Panc1 (cell line): Measurements from ENCODE around the gene METTL22. TPM values are rescaled to one million over a fixed set of nuclear protein-coding genes. Genes with fewer than 3 reads are reported as not detected.
A peak's percentile ranks its signal among the peaks of the same experiment; 100 is the strongest.

ENCODE experiments used
- ATAC-seq: fragments of 200-7000 bp; cut with Tn5 transposase; 2 replicates; pipeline ENCODE4 v1.9.1; 2020; ENCODE audit warnings: mild to moderate bottlenecking, moderate library complexity
- BruUV-seq: library from RNA; stranded (reverse); fragments of 400-500 nt; replicated peaks from 2 replicates; lab custom pipeline; 2021; lab: Mats Ljungman, UMichigan
- CTCF ChIA-PET: fragments of 300-600 bp; sonication (Branson Sonifier 250); formaldehyde crosslinking; loops from one replicate; lab custom pipeline; 2022; ENCODE audit warnings: antibody characterized with exemption; lab: Charles Lee
- POLR2A ChIA-PET: fragments of 300-600 bp; sonication (Branson Sonifier 250); formaldehyde crosslinking; loops from one replicate; lab custom pipeline; 2022; ENCODE audit warnings: antibody characterized with exemption; lab: Charles Lee
- DNase-seq: peaks from one replicate; pipeline ENCODE4 v3.0.0-alpha.2; 2010; ENCODE audit warnings: low read depth, low spot score
- H3K27ac ChIP-seq: 2 replicates; pipeline ENCODE4 v1.5.1; 2011; ENCODE audit warnings: mild to moderate bottlenecking, low read length, inconsistent platforms
- H3K27me3 ChIP-seq: fragments of 200-500 bp; sonication (Bioruptor generic); 2 replicates; pipeline ENCODE4 v1.6.0; 2014; ENCODE audit warnings: low read length, inconsistent platforms; ENCODE audit not compliant: control insufficient read depth, insufficient read depth
- H3K36me3 ChIP-seq: fragments of 200-500 bp; sonication (Bioruptor generic); 2 replicates; pipeline ENCODE4 v1.5.1; 2014; ENCODE audit warnings: inconsistent platforms, mild to moderate bottlenecking, low read length, moderate library complexity; ENCODE audit not compliant: control insufficient read depth, insufficient read depth
- H3K4me1 ChIP-seq: 2 replicates; pipeline ENCODE4 v1.5.1; 2011; ENCODE audit warnings: inconsistent platforms, mild to moderate bottlenecking, low read length, moderate library complexity; ENCODE audit not compliant: control insufficient read depth, insufficient read depth
- H3K4me3 ChIP-seq, 2 experiments: 2 replicates each; pipeline ENCODE4 v1.5.1; 2011 to 2012; ENCODE audit warnings: low read depth in 2 of 2, low read length in 2 of 2, mild to moderate bottlenecking in 2 of 2, inconsistent platforms in 1 of 2, moderate library complexity in 1 of 2
- H3K9me3 ChIP-seq: fragments of 200-500 bp; sonication (Bioruptor generic); 2 replicates; pipeline ENCODE4 v1.5.1; 2014; ENCODE audit warnings: low read depth, mild to moderate bottlenecking, inconsistent platforms, low read length, moderate library complexity; ENCODE audit not compliant: control insufficient read depth, insufficient read depth
- CTCF ChIP-seq: fragments of 450-650 bp; IDR thresholded peaks from 2 replicates; pipeline ENCODE4 v1.5.1; 2017; ENCODE audit warnings: mild to moderate bottlenecking
- POLR2AphosphoS5 ChIP-seq: IDR thresholded peaks from 2 replicates; pipeline ENCODE4 v1.6.1; 2012; ENCODE audit warnings: mild to moderate bottlenecking, low read depth, low read length, moderate library complexity
- REST ChIP-seq, 2 experiments: IDR thresholded peaks; 2 replicates each; pipeline ENCODE4 v1.6.1; 2011 to 2012; ENCODE audit warnings: low read depth in 2 of 2, control low read depth in 1 of 2, low read length in 1 of 2, mild to moderate bottlenecking in 1 of 2, moderate library complexity in 1 of 2; ENCODE audit not compliant: insufficient read depth in 1 of 2
- SIN3A ChIP-seq: IDR thresholded peaks from 2 replicates; pipeline ENCODE4 v1.6.1; 2012; ENCODE audit warnings: low read depth, mild to moderate bottlenecking, low read length, moderate library complexity, borderline replicate concordance; ENCODE audit not compliant: insufficient read depth
- TCF7L2 ChIP-seq: IDR thresholded peaks from 2 replicates; pipeline ENCODE4 v1.6.1; 2011; ENCODE audit warnings: mild to moderate bottlenecking, low read depth, low read length, inconsistent platforms
- in situ Hi-C: cut with HindIII; loops from 2 replicates; pipeline ENCODE4 v1.10.0; 2016; ENCODE audit warnings: low sequenced_read_pairs, low pct_unique_long_range_greater_than_20kb
- intact Hi-C: fragments of 100-400 bp; cut with micrococcal nuclease; formaldehyde crosslinking; loops from one replicate; pipeline ENCODE4 v1.10.0; 2022; ENCODE audit not compliant: unreplicated experiment
- total RNA-seq: library from RNA; stranded (reverse); gene quantifications from one replicate; pipeline ENCODE4 v1.2.1, GENCODE V29; 2021; ENCODE audit not compliant: unreplicated experiment

Gene METTL22
- total RNA-seq, 1 experiment from 2014 or later: 31.8 TPM

GRCh38 chr16:8634991-8635736 lies 13.7 kb downstream of the METTL22 start:
- intact Hi-C loops (no loop called here), in situ Hi-C loops (no loop called here)
- H3K9me3 ChIP-seq: no peaks in the 10 kb centered on the region
- POLR2A ChIA-PET: no interaction called here
- no peaks in the 10 kb centered on the region for H3K27me3 ChIP-seq
- H3K4me3 ChIP-seq: no peak overlapping the region
- CTCF ChIA-PET: no interaction called here
- BruUV-seq: no TSS peak
- DNase-seq: no peak
- H3K27ac ChIP-seq: no peak overlapping the region
- ATAC-seq: peak; percentile 76
- TF ChIP-seq SIN3A (no peak), CTCF (peak; percentile 83), POLR2AphosphoS5 (no peak)
- peaks cover 2% of the 10 kb centered on the region for H3K36me3 ChIP-seq
- H3K4me1 ChIP-seq: no peaks in the 10 kb centered on the region

GRCh38 chr16:8639694-8640093 lies 18.2 kb downstream of the METTL22 start:
- POLR2A ChIA-PET: no interaction called here
- DNase-seq: no peak
- Histone ChIP-seq H3K9me3 (no peaks in the 10 kb centered on the region), H3K4me3 (no peak overlapping the region), H3K36me3 (peaks cover 14% of the 10 kb centered on the region), H3K4me1 (no peaks in the 10 kb centered on the region), H3K27me3 (no peaks in the 10 kb centered on the region), H3K27ac (no peak overlapping the region)
- in situ Hi-C loops: no loop called here
- BruUV-seq: no TSS peak
- intact Hi-C loops: no loop called here
- ATAC-seq: no peak
- CTCF ChIA-PET: interaction anchor here (0.8 kb wide), 1 partner anchor 68 kb away, joined by 7 read pairs; no protein-coding TSS in a partner anchor
- TF ChIP-seq CTCF: no peak

- Histone ChIP-seq H3K36me3 (peaks cover 12% of the 10 kb centered on the region), H3K27me3 (no peaks in the 10 kb centered on the region), H3K9me3 (no peaks in the 10 kb centered on the region), H3K27ac (no peak overlapping the region), H3K4me3 (no peak overlapping the region), H3K4me1 (no peaks in the 10 kb centered on the region)
- no peak for ATAC-seq
- in situ Hi-C loops: no loop called here
- CTCF ChIA-PET: interaction anchor here (0.6 kb wide), 1 partner anchor 89 kb away, joined by 6 read pairs; no protein-coding TSS in a partner anchor
- TF ChIP-seq CTCF: no peak
- no peak for TF ChIP-seq SIN3A
- TF ChIP-seq POLR2AphosphoS5: no peak
- TF ChIP-seq TCF7L2: no peak
- no peak for TF ChIP-seq REST (IDR thresholded peaks at IDR 0.05; ENCODE audit: insufficient read depth in 1 of 2, low read depth in 2 of 2, low read length in 1 of 2)
- no peak for DNase-seq
- intact Hi-C loops: no loop called here
- POLR2A ChIA-PET: no interaction called here
- no TSS peak for BruUV-seq
These were observed 20.2 kb downstream of the METTL22 start for GRCh38 chr16:8641671-8642070.
